BJ (cell line): Measurements from ENCODE around the gene SEPTIN6. TPM values are rescaled to one million over a fixed set of nuclear protein-coding genes. Genes with fewer than 3 reads are reported as not detected.

Experiments used
- CTCF ChIA-PET: fragments of 350-600 bp; formaldehyde crosslinking; extraction: SDS; loops from one replicate; lab custom pipeline; 2021; ENCODE audit warnings: antibody characterized with exemption, inconsistent platforms; lab: Yijun Ruan, JAX
- POLR2A ChIA-PET: fragments of 300-600 bp; sonication (Branson Sonifier 250); formaldehyde crosslinking; extraction: SDS; loops from one replicate; lab custom pipeline; 2021; ENCODE audit warnings: antibody characterized with exemption; lab: Charles Lee
- DNase-seq: peaks from one replicate; pipeline ENCODE4 v3.0.0-alpha.2; 2011; ENCODE audit warnings: low read depth
- H3K27me3 ChIP-seq: 2 replicates; pipeline ENCODE4 v1.6.0; 2011; ENCODE audit warnings: low read length; ENCODE audit not compliant: control insufficient read depth, insufficient read depth
- H3K36me3 ChIP-seq: 2 replicates; pipeline ENCODE4 v1.5.1; 2011; ENCODE audit warnings: low read length; ENCODE audit not compliant: control insufficient read depth, insufficient read depth
- H3K4me3 ChIP-seq: 2 replicates; pipeline ENCODE4 v1.5.1; 2011; ENCODE audit warnings: low read depth, mild to moderate bottlenecking, control low read depth, low read length
- CTCF ChIP-seq: IDR thresholded peaks from 2 replicates; pipeline ENCODE4 v1.5.1; 2011; ENCODE audit warnings: low read depth, mild to moderate bottlenecking, control low read depth, inconsistent platforms, low read length, moderate library complexity; ENCODE audit not compliant: insufficient read depth
- polyA plus RNA-seq: library from polyadenylated mRNA; depleted of rRNA; stranded (reverse); fragments of >200 nt; gene quantifications from 2 replicates; pipeline ENCODE4 v1.2.3, GENCODE V29; 2011

SEPTIN6 gene
- polyA plus RNA-seq, 1 experiment, result 35.5 TPM

- no peak overlapping the region for H3K4me3 ChIP-seq
- TF ChIP-seq CTCF, result peak; percentile 30; the same call in 1 of the 2 replicates
- CTCF ChIA-PET, result interaction anchor here (0.6 to 2.4 kb wide), 4 partner anchors 19 to 165 kb away, joined by 3 to 12 read pairs (median 3); no protein-coding TSS in a partner anchor
- H3K36me3 ChIP-seq, result peaks cover 2% of the 10 kb centered on the region; the same call in 1 of the 2 replicates
- POLR2A ChIA-PET, result interaction anchor here (0.6 kb wide), 1 partner anchor 14 kb away, joined by 3 read pairs; no protein-coding TSS in a partner anchor
- DNase-seq, result no peak
- no peaks in the 10 kb centered on the region for H3K27me3 ChIP-seq
Observed at GRCh38 chrX:119654112-119654531, 38.8 kb downstream of the SEPTIN6 start.

GRCh38 chrX:119648421-119648775 is 44.6 kb downstream of the SEPTIN6 start:
- CTCF ChIA-PET, result no interaction called here
- no peak for DNase-seq
- no peaks in the 10 kb centered on the region for H3K27me3 ChIP-seq
- POLR2A ChIA-PET, result no interaction called here
- no peak overlapping the region for H3K4me3 ChIP-seq
- no peak for TF ChIP-seq CTCF
- peaks cover 2% of the 10 kb centered on the region; the same call in 1 of the 2 replicates for H3K36me3 ChIP-seq

GRCh38 chrX:119647552-119648420 is 45.2 kb downstream of the SEPTIN6 start:
- no peak for DNase-seq
- POLR2A ChIA-PET, result no interaction called here
- Histone ChIP-seq H3K4me3 (no peak overlapping the region), H3K36me3 (peaks cover 2% of the 10 kb centered on the region; the same call in 1 of the 2 replicates), H3K27me3 (no peaks in the 10 kb centered on the region)
- CTCF ChIA-PET, result interaction anchor here (0.9 kb wide), 1 partner anchor 38 kb away, joined by 3 read pairs; no protein-coding TSS in a partner anchor
- no peak for TF ChIP-seq CTCF

- Histone ChIP-seq H3K36me3 (peaks cover 2% of the 10 kb centered on the region; the same call in 1 of the 2 replicates), H3K4me3 (no peak overlapping the region), H3K27me3 (no peaks in the 10 kb centered on the region)
- DNase-seq, result no peak
- ChIA-PET POLR2A (no interaction called here), CTCF (interaction anchor here (0.9 kb wide), 1 partner anchor 37 kb away, joined by 3 read pairs; no protein-coding TSS in a partner anchor)
- no peak for TF ChIP-seq CTCF
Observed at GRCh38 chrX:119647089-119647488, 45.9 kb downstream of the SEPTIN6 start.

GRCh38 chrX:119646515-119646914 is 46.5 kb downstream of the SEPTIN6 start:
- DNase-seq, result no peak
- ChIA-PET CTCF (interaction anchor here (0.9 kb wide), 1 partner anchor 36 kb away, joined by 3 read pairs; no protein-coding TSS in a partner anchor), POLR2A (no interaction called here)
- TF ChIP-seq CTCF, result no peak
- Histone ChIP-seq H3K4me3 (no peak overlapping the region), H3K27me3 (no peaks in the 10 kb centered on the region), H3K36me3 (0 out of 2 replicates have a peak, but pooled peaks cover 2% of the 10 kb centered on the region)
